Dedifferentiated amniotic fluid mesenchymal stem cell (primary cell): ENCODE measurements around the gene CHRNB2.

Experiments
- DNase-seq: peaks from one replicate; pipeline ENCODE4 v3.0.0-alpha.2; 2016; ENCODE audit errors: extremely low spot score

Gene CHRNB2

DNA sequence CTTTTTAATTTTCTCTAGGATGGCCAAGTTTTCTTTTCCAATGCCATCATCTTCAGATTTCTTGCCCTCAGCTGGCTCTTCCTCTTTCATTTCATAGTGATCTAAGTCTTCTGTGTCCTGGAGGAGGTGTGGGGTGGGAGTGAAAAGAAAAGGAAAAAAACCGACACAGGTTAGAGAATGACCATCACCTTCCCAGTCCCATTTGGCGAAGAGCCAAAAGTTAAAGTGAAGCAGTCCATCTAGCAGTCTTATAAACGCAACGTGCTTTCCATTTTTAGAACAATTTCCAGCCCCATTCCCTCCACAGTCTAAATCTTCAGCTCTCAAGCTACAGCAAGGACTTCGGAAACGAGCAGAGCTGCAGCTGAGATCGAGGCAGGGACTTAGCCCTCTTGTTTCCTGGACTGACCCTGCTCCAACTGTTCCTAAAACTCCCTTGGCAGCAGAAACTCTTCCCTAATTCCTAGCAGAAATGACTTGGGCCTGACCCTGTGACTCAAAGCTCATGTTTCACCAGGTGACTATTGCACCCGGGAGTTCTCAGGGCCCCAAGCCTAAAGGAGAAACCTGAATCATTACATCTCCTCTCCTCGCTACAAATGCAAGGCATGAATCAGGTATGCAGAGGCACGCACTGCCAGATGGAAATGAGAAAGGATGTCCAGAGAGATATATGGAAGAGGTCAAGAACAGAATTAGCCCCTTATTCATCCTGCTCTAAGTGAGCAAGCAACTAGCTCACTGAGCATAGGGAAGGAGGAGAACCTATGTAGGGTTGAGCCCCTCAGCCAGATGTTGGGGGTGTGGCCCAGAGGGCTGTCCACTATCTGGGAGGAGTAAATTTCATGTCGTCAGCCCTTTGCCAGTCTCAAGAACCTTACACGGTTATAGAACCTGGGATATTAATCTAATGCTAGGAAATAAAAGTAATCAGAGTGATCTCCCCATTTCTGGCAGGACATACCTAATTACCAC, 14.2 kb upstream of the CHRNB2 start:
- DNase-seq = no peak

DNA sequence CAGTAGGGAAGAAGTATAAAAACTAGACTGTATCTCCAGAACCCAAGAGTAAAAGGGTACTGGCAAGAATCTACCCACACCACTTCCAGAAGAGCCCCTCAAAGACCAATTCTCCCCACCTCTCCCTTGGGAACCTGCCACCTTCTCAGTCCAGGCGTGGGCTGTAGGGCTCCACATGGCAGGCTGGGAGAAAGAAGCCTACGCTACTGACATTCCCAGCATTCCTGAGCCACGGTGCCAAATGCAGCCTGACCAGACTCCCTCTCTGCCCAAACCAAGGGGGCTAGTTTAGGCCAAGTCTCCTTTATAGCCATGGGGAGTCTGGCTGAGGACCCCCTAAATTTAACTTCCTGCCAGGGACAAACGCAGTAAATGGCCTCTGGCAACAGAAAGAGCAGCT, 11.2 kb upstream of the CHRNB2 start:
- no peak for DNase-seq

DNA sequence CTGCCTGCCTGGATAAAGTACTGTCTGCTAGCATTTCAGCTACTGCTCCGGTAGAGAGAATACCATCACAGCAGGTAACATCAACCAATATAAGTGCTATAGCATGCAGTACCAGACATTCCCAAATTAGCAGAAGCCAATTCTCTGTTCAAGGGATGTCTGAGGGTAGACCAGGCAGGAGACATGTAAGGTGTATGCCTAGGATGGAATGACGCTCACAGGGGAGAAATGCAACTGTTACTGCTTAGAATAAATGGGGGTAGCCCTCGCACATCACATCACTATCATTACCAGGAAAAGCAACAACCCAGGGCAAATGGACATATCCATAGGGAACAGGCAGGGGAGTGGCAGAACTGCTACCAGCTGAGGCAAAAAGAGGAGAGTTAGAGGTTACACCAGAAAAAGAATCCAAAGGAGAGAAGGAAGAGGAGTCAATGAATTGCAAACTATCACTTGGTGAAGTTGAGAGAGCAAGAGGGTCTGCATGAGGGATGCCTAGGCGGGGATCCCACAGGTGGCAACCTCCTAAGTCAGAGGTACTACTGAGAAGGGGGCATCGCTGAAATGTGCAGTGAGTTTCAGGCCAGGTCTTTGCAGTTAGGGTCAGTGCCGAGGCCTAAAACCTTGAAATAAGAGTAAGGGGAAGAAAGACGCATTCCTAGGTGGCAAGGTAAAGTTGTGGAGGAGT, 10.2 kb upstream of the CHRNB2 start:
- DNase-seq = no peak

DNA sequence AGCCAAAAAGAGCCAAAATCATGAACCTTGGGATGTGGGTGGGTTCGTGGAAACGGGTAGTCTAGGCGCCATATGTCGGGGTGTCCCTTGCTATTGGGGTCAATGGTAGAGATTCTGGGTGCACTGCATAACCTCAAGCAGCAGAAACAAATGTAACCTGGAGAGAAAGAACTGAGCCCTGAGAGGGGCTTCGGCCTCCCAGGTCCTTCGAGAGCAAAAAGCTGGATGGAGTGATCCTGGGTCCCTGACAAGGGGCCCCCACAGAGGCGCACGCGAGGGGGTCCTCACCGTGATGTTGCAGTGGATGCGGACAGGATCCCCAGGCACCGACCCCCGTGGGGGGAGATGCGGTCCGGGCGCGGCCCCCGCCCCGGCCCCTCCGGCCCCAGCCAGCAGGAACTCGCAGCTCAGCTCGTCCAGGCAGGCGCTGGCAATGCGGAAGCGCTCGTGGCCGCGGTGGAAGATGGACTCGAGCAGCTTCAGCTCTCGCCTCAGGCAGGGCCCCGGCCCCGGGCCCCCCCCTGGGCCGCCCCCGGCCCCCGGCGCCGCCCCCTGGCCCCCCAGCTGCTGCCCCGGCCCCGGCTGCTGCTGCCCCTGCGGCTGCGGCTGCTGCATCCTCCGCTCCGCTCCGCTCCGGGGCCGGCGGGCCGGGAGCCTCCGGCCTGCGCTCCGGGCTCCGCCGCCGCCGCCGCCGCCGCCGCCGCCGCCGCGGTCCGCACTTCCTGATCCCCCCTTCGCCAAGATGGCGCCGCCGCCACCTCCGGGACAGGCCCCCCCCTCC, 9.4 kb upstream of the CHRNB2 start, which contains the start of gene UBE2Q1:
Gene UBE2Q1, minus strand, starts transcription at position 724 of the 781 bp plus-strand sequence. Its CDS starts 109 bp downstream, at position 615.
- DNase-seq = no peak

DNA sequence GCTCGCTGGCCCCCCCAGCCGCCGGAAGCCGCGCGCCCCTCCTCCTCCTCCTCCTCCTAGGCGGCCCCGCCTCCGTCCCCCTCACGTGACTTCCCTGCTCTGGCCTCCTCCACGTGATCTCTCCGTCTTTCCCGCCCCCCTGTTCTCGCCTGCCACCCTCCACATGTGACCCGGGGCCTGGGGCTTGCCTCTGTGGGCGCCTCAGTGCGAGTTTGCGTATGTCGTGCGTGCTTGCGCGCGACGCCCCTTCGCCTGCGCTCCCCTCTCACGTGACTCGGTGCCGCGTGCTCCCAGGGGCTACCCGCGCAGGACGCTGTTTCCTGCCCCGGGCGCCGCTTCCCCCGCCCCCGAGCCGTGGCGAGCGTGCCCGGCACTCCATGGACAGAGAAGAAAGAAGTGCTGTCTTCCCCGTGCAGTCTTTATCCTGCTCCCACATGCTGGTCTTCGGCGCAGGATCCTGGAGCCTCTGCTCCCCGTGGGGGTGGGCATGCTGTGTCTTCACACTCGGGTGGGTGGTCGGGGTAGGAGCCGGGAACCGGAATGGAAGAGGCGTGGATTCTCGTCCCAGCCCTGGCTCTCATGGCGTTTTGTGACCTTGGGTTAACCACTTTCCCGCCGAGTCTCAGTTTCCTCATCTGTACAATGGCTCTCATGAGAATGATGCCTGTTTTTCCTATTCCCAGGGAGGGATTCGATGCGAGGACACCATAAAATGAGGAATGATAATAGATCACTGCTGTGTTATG, 8.7 kb upstream of the CHRNB2 start:
- DNase-seq = peak; percentile 98

DNA sequence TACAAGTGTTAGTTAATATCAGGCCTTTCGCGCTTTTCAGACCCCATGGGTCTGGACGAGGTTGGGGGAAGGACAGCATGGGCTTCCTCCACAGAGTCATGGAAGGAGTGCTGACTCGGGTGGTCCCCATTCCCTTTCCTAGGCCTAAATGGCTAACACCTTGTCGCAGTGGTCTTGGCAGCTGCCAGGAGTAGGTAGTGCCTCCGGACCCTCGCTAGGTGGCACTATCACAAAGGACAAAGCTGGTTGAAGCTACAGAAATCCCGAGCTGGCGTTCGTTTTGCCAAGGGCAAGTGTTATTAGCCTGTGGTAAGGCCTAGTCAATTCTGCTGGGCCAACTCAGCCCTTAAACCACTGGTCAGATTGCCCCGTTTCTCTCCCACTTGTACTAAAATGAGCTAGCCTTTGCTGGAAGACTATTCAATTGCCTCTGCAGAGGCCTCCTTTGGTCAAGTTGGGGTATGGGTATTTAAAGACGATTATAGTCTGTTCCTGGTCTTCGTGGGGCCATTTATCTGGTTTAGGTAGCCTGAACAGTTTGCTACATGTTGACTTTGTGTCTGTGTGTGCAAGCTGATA, 8.0 kb upstream of the CHRNB2 start:
- DNase-seq = peak; percentile 94

DNA sequence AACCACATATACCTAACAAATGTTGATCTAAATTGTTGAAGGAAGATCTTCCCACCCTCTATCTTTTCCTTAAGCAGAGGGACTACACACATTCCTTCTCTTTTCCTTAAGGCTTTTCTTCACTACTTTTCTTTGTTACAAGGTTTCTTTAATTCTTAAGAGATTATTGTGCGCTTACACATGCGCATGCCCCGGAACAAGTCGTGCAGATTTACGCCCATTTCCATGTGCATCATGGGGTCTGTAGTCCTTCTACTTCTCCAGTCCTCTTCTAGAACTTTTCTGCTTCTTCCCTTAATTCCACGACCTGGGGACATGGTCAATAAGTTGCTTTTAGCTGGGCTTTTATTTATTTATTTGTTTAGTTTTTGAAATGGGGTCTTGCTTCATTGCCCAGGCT, 1.7 kb upstream of the CHRNB2 start:
- no peak for DNase-seq

DNA sequence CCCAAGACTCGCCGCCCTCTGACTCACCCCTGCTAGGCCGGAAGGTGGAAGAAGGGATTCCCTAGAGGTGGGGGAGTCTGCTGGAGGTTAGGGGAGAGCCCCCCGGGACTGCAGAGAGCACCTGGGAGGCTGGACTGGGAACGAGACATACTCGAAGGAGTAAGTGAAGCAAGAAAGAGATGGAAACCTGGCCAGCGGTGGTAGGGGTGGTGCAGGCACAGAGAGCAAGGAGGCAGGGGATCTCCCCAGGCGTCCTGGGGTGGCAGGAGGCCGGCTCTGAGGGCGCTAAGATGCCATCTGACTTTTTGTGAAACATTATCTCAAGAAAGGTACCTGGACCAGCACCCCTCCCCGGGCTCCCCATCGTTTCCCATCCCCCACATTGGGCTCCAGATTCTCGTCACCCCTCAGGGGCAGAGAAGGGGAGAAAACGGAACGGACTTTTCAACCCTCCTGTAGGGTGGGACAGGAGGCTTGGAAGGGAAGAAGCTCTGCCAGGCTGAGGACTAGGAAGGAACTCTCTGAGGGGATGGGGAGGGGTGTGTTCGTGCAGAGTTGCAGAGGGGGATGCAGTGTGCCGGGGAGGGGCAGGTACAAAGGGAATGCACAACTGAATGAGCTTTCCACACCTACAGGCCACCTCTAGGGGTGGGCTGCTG, 708 bp downstream of the CHRNB2 start:
- DNase-seq = no peak

DNA sequence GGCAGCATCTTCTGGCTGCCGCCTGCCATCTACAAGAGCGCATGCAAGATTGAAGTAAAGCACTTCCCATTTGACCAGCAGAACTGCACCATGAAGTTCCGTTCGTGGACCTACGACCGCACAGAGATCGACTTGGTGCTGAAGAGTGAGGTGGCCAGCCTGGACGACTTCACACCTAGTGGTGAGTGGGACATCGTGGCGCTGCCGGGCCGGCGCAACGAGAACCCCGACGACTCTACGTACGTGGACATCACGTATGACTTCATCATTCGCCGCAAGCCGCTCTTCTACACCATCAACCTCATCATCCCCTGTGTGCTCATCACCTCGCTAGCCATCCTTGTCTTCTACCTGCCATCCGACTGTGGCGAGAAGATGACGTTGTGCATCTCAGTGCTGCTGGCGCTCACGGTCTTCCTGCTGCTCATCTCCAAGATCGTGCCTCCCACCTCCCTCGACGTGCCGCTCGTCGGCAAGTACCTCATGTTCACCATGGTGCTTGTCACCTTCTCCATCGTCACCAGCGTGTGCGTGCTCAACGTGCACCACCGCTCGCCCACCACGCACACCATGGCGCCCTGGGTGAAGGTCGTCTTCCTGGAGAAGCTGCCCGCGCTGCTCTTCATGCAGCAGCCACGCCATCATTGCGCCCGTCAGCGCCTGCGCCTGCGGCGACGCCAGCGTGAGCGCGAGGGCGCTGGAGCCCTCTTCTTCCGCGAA, 3.8 kb downstream of the CHRNB2 start:
- no peak for DNase-seq

DNA sequence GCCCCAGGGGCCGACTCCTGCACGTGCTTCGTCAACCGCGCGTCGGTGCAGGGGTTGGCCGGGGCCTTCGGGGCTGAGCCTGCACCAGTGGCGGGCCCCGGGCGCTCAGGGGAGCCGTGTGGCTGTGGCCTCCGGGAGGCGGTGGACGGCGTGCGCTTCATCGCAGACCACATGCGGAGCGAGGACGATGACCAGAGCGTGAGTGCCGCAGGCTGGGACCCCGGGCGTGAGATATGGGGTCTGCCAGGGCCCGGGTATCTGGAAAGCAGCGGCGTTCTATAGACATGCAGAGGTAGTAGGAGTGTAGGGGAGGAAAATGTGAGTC, 4.3 kb downstream of the CHRNB2 start:
- no peak for DNase-seq

DNA sequence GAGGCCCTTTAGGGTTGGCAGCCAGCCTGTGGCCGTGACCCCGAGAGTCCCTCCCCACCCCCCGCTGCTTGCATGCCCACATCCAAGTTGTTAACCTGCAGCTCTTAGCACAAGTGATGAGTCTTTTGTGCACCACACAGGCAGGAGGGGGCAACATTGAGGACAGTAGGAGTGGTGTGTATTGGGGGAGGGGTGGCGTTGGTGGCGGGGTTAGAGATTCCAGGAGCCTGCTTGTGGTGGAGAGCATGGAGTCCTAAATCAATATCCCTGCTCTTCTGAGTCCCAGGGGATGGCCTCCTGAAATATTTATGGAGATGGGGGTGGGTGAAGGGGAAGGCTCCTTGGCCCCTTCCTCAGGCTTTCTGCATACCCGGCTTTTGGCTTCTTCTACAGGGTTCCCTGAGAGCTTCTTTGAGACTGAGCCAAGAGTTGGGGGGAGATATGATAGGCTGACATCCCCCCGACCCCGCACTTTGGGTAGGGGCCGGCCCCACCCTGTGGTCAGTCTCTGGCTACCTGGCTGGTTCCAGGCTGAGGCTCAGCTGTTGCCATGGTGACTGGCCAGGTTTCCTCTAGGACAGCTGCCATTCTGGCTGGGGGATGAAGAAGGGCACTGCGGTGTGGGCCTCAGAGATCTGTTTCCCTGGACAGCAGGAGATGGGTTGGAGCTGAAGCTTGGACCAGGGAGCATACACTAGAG, 5.0 kb downstream of the CHRNB2 start:
- no peak for DNase-seq

DNA sequence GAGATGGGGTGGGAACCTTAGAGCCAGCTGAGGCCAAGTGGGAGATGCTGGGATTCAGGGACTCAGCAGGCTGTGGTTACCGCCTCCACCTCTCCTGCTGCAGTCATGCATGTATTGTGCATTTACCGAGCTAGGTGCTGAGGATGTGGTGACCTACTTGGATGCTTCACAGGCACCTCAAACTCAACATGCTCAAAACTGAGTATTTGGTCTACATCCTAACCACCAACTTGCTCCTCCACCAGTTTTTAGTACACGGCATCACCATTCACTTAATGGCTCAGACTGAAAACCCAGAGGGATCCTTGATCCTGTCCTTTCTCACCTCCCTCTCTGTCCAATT, 5.6 kb downstream of the CHRNB2 start:
- no peak for DNase-seq

DNA sequence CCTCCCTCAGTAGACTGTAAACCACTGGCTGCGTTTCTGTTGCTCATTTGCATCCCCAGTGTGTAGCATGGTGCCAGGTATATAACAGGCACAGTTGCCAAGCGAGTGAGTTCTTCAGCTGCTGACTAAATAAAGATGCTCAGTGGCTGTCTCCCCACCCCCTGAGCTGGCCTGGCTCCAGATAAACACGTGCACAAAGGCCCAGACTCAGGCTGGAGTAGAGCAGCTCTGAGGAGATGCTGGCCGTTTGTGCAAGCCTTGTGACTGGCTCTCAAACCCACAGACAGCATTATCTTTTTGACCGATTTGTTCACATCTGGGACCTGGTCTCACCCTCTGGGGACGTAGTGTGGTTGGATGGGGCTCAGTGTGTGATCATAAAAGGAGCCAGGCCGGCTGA, 7.1 kb downstream of the CHRNB2 start:
- DNase-seq = no peak

DNA sequence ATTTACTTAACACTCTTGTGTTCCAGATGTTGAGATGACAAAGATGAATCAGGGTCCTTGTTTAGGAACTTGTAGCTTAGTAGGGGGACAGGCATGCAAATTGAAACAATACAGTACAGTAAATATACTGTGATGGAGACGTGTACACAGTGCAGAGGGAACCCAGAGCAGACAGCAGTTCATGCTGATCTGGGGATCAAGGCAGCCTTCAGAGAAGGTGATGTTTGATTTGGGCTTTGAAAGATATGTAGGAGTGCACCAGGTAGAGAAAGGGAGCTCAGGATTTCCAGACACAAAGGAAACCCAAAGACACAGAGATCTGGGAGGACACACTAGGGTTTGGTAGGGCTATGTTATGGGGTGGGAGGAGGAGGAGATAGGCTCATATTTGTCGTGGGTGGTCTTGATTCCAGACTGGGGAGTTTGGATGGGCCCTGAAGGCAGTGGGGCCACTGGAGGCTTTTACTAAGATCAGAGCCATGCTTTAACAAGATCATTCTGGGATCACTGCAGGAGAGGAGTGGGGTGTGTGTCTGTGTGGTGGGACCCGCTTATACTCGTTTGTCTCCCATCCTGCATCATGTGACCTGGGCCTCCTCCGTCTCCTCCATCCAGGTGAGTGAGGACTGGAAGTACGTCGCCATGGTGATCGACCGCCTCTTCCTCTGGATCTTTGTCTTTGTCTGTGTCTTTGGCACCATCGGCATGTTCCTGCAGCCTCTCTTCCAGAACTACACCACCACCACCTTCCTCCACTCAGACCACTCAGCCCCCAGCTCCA, 7.8 kb downstream of the CHRNB2 start:
- DNase-seq = no peak

DNA sequence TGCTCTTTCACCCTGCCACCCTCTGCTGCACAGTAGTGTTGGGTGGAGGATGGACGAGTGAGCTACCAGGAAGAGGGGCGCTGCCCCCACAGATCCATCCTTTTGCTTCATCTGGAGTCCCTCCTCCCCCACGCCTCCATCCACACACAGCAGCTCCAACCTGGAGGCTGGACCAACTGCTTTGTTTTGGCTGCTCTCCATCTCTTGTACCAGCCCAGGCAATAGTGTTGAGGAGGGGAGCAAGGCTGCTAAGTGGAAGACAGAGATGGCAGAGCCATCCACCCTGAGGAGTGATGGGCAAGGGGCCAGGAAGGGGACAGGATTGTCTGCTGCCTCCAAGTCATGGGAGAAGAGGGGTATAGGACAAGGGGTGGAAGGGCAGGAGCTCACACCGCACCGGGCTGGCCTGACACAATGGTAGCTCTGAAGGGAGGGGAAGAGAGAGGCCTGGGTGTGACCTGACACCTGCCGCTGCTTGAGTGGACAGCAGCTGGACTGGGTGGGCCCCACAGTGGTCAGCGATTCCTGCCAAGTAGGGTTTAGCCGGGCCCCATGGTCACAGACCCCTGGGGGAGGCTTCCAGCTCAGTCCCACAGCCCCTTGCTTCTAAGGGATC, 8.5 kb downstream of the CHRNB2 start:
- no peak for DNase-seq

DNA sequence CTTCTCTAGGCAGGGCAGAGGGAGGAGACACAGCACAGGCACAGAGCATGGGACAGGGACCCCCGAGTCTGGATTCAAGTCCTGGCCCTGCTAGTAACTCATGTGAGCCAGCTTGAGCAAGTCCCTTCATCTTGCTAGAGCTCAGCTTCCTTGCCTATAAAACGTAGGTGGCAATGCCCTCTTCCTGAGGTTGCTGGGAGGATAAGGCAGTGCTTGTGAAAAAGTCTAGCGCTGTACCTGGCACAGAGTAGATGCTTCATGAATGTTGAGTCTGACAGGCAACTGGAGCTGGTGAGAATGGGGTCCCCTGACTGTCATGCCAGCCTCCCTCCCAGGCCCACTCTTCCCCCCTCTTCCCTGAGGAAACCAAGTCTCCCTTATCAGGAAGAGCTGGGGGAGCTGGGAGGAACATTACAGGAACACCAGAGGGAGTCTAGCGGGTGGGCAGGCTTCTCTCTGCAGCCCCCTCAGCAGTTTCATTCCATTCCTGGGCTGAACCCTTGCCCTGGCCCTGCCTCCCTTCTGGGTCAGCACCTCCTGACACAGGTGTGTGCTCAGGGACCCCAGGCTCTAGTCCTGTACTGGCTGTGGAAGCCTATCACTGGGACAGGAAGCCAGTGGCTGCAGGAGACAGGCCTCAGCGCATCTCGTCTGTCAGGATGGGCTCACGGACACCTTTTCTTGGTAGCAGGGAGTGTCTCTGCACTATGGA, 9.9 kb downstream of the CHRNB2 start:
- no peak for DNase-seq

DNA sequence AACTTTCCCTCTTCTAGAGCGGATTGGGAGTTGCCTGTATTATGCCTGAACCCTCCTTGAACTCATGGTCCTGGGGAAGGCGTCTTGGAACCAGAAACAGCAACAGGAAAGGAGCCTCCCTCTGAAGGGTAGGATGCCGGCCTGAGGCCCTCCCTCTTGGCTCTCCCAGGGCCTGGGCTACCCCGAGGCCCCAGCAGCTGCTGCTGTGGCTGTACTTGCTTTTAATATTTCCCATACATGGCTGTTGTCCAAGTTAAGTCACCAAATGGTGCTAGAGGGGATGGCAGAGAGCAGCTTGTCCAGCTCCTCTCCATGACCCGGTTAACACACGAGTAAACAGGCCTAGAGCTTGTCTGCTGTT, 10.5 kb downstream of the CHRNB2 start:
- DNase-seq = no peak

DNA sequence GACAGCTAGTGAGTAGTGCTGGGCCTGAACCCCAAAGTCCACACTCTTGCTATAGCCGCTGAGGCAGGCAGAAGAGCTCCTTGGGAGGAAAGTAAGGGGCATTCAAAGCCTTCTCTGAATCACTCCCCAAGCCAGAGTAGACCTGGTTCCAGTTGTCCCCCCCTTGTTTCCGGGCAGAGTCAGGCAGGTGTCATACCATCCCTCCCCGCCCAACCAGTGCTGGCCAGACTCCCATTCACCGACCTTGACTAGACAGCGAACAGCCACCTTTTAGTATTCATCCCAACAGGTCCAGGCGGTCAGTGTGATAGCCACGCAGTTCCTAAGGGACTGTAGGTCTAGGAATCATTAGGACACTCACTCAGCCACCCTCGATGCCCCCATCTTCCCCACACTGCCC, 11.8 kb downstream of the CHRNB2 start:
- DNase-seq = no peak
